HCT116 (cell line): ENCODE measurements around the gene MKI67.

Experiments
- CTCF ChIP-seq, 3 experiments: fragments of 200-600 bp in 1 of 3; sonication (generic) in 1 of 3; IDR thresholded peaks in 2 of 3; conservative IDR thresholded peaks in 1 of 3; 2 replicates each; pipeline ENCODE4 v1.5.1; 2012 to 2017; ENCODE audit warnings: low read depth in 2 of 3, low read length in 2 of 3, antibody characterized with exemption in 1 of 3, borderline replicate concordance in 1 of 3, control low read depth in 1 of 3, mild to moderate bottlenecking in 1 of 3, mixed read lengths in 1 of 3, mixed run types in 1 of 3, moderate library complexity in 1 of 3; ENCODE audit not compliant: insufficient read depth in 1 of 3
- EZH2 ChIP-seq: fragments of 200-600 bp; sonication (generic); IDR thresholded peaks from 2 replicates; pipeline ENCODE4 v1.6.1; 2017; ENCODE audit warnings: antibody characterized with exemption, mixed run types
- EZH2phosphoT487 ChIP-seq: fragments of 200-600 bp; IDR thresholded peaks from 2 replicates; pipeline ENCODE4 v1.6.1; 2018; ENCODE audit warnings: antibody characterized with exemption, borderline replicate concordance
- POLR2A ChIP-seq: IDR thresholded peaks from 2 replicates; pipeline ENCODE4 v1.7.0; 2011; ENCODE audit warnings: borderline replicate concordance; ENCODE audit not compliant: insufficient read depth, insufficient read length; ENCODE audit errors: extremely low read depth
- RAD21 ChIP-seq: IDR thresholded peaks from 2 replicates; pipeline ENCODE4 v1.6.1; 2012; ENCODE audit warnings: low read depth, mild to moderate bottlenecking
- REST ChIP-seq: IDR thresholded peaks from 2 replicates; pipeline ENCODE4 v1.6.1; 2012; ENCODE audit warnings: low read depth
- TCF7L2 ChIP-seq: IDR thresholded peaks from 2 replicates; pipeline ENCODE4 v1.7.0; 2011; ENCODE audit warnings: borderline replicate concordance, inconsistent platforms; ENCODE audit not compliant: insufficient read depth, insufficient read length; ENCODE audit errors: extremely low read depth
- YY1 ChIP-seq: IDR thresholded peaks from 2 replicates; pipeline ENCODE4 v1.6.1; 2011; ENCODE audit warnings: low read length, low read depth, moderate library complexity, mild to moderate bottlenecking; ENCODE audit not compliant: insufficient replicate concordance; ENCODE audit errors: extremely low read depth
- ZBTB33 ChIP-seq: IDR thresholded peaks from 2 replicates; pipeline ENCODE4 v1.6.1; 2011; ENCODE audit warnings: mild to moderate bottlenecking, low read length, moderate library complexity; ENCODE audit not compliant: insufficient replicate concordance; ENCODE audit errors: extremely low read depth
- ZFX ChIP-seq: fragments of 450-650 bp; IDR thresholded peaks from 2 replicates; pipeline ENCODE4 v1.6.1; 2017
- TF ChIP-seq, protein P1 (sequence below): IDR thresholded peaks from 2 replicates; pipeline ENCODE4 v1.6.1; 2012

DNA sequence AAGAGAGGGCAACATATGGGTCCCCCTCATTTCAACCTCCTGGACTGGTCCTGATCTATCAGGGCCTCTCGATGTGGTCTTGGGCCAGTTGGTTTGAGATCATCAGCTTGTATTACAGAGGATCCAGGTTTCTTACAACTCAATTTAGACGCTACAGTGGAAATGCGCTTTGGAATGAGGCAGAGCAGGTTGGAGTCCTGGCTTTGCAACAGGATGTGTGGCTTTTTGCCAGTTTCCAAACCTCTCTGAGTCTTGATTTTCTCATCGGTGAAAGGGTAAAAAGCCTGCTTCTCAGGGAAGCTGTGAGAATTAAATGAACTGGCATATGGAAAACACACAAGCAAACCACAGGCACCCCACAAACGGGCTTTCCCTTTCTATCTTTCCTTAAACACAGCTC is 37.5 kb upstream of the MKI67 start:
- TF ChIP-seq RAD21: no peak
- no peak for TF ChIP-seq YY1
- TF ChIP-seq CTCF (IDR thresholded peaks at IDR 0.05 in 2 of 3, conservative IDR thresholded peaks at IDR 0.05 in 1 of 3; ENCODE audit: borderline replicate concordance in 1 of 3, insufficient read depth in 1 of 3, low read depth in 2 of 3, low read length in 2 of 3): no peak
- TF ChIP-seq ZBTB33: no peak
- TF ChIP-seq ZFX: no peak
- no peak for TF ChIP-seq POLR2A
- no peak for TF ChIP-seq EZH2
- no peak for TF ChIP-seq REST
- TF ChIP-seq, protein P1, sequence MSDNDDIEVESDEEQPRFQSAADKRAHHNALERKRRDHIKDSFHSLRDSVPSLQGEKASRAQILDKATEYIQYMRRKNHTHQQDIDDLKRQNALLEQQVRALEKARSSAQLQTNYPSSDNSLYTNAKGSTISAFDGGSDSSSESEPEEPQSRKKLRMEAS: no peak
- TF ChIP-seq TCF7L2: no peak
- TF ChIP-seq EZH2phosphoT487: no peak
